Esophagus squamous epithelium (tissue), 4 donors: ENCODE results near the gene SLC43A3.

ENCODE experiments used
- CTCF ChIP-seq, 6 experiments: fragments of 450-650 bp in 4 of 6; fragments of 200-600 bp in 2 of 6; sonication (generic) in 2 of 6; IDR thresholded peaks; one replicate each; pipeline ENCODE4 v1.5.1; 2016 to 2019; ENCODE audit warnings: antibody characterized with exemption in 6 of 6, mild to moderate bottlenecking in 4 of 6, moderate library complexity in 4 of 6
- POLR2A ChIP-seq, 4 donors: fragments of 450-650 bp; IDR thresholded peaks; one replicate each; pipeline ENCODE4 v1.6.1; 2017; ENCODE audit warnings: antibody characterized with exemption in 4 of 4, mild to moderate bottlenecking in 4 of 4, moderate library complexity in 3 of 4

GRCh38 chr11:57407010-57407920 lies 19.7 kb downstream of the SLC43A3 start:
- TF ChIP-seq CTCF (IDR thresholded peaks at IDR 0.05) (no peak), POLR2A (IDR thresholded peaks at IDR 0.05) (no peak)
